Measurements from ENCODE around the gene HOXB9.

HOXB9 gene

GRCh38 chr17:48583708-48584222 lies 42.4 kb downstream of the HOXB9 start:
- DNase-seq (no peak), ATAC-seq (no peak)

GRCh38 chr17:48582750-48583069 lies 43.4 kb downstream of the HOXB9 start:
- ATAC-seq, result no peak
- no peak for DNase-seq

- no peak for ATAC-seq
- no peak for DNase-seq
Measured at GRCh38 chr17:48579760-48580554, 46.2 kb downstream of the HOXB9 start.

- no peak for ATAC-seq
Measured at GRCh38 chr17:48579471-48579759, 46.7 kb downstream of the HOXB9 start.

GRCh38 chr17:48578616-48579470 lies 47.3 kb downstream of the HOXB9 start:
- peak; percentile 62 for ATAC-seq
- no peak for DNase-seq

More at GRCh38 chr17:48579471-48579759, 46.7 kb downstream of the HOXB9 start:
- no peak for DNase-seq

- DNase-seq, result peak; percentile 77
- peak; percentile 64 for ATAC-seq
Measured at GRCh38 chr17:48577946-48578615, 48.1 kb downstream of the HOXB9 start, which contains the start of gene HOXB4. TSS of gene HOXB4 (minus strand) at chr17:48578350. CDS start at chr17:48578319, 31 bp downstream.

- DNase-seq, result no peak
- no peak for ATAC-seq
Measured at GRCh38 chr17:48577330-48577945, 48.7 kb downstream of the HOXB9 start.

GRCh38 chr17:48576479-48577309 lies 49.5 kb downstream of the HOXB9 start:
- ATAC-seq (no peak), DNase-seq (no peak)

GRCh38 chr17:48575673-48576478 lies 50.3 kb downstream of the HOXB9 start:
- ATAC-seq, result no peak
- no peak for DNase-seq

GRCh38 chr17:48575066-48575582 lies 51.0 kb downstream of the HOXB9 start:
- ATAC-seq, result no peak
- DNase-seq, result no peak

GRCh38 chr17:48574505-48575065 lies 51.6 kb downstream of the HOXB9 start:
- no peak for ATAC-seq
- no peak for DNase-seq

GRCh38 chr17:48571826-48572417 lies 54.2 kb downstream of the HOXB9 start:
- no peak for DNase-seq
- no peak for ATAC-seq

Measured in stimulated activated naive CD8-positive, alpha-beta T cell treated with anti-CD3 and anti-CD28 coated beads, Interleukin-15, Interleukin-2, amounts not matched to agents 100 U/mL and 50 U/mL, for 24 hours (primary cell).